GM19035 (cell line): ENCODE measurements around the gene TMEM214.

Experiments
- ATAC-seq: cut with Tn5 transposase; IDR thresholded peaks from one replicate; pipeline ENCODE4 v1.9.1; 2021; ENCODE audit not compliant: unreplicated experiment

TMEM214 gene

GRCh38 chr2:27009716-27010115, 23.0 kb upstream of the TMEM214 start:
- no peak for ATAC-seq

DNA sequence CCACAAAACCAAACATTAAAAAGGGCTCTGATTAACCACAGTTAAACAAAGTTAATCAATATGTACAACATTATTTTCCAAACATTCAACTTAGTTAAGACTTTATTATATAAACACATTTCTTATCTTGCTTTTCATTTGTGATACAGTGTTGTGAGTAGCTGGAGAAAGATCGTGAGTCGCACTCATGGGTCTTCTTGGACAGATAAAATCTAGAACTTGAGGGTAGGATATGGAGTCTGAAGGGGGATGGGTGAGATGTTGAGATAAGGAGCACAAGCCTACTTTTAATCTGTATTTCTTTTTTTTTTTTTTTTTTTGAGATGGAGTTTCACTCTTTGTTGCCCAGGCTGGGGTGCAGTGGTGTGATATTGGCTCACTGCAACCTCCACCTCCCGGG, 22.6 kb upstream of the TMEM214 start:
- no peak for ATAC-seq

DNA sequence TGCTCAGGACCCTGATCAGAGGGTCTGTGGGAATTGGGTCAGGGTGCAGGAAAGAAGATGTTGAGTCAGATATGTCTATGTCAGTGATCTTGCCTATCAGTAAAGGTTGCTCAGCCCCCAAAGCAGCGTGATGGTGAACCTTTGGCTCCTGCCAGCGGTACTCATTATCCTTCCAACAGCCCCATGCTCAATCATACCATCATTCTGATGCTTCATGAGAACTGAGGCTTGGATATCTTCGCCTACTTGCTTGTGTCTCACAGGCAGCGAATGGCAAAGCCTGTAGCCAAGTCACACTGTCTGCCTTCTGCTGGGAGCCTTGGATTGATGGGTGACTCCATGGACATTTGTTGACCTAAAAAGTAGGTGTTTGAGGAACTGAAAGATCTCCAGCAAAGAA, 19.0 kb upstream of the TMEM214 start:
- no peak for ATAC-seq

DNA sequence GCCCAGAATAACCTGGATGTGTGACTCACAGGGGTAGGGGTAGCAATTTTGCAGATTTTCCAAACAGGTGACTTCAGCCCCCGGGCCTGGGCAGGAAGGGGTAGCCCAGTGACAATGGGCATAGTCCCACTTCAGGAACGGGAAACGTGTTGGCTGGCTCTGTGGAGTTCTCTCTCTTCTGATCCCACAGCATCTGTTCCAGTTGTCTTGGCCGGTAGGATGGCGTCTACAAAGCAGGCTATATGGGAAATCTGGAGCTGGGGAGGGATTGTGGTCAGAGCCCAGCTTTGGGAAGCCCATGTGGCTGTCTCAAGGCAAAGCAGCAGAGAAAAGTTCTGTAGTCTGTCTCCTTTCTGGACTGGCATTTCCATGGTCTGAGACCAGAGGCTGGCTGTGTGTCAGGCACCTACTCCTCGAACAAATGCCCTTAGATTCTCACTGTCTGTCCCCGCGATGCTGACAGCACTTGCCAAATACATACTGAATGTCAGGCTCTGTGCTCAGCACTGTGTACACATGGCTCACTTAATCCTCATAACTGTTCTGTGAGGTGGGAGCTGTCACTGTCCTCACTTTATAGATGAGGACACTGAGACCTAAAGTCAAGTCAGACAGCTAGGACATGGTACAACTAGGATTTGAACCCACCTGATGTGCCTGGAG, 17.9 kb upstream of the TMEM214 start:
- ATAC-seq: no peak

GRCh38 chr2:27016801-27017325, 15.9 kb upstream of the TMEM214 start:
- ATAC-seq: no peak

DNA sequence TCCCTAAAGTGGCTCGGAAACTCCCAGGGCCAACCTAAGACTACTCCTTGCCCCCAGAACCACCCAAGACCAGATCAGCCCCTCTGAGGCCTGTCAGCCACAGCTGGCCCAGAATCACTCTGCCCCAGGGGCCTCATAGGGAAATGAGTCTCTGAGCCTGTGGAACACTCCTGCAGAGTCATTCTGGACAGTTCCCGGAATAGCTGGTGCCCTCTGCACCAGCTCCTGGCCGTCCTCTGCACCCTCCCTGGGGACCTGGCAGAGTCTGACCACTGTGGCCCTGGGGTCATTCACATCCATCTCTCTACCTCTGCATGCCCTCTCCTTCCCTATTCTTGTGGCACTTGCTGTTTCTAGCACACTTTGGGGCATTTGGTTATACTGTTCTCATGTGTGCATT, 14.6 kb upstream of the TMEM214 start:
- no peak for ATAC-seq

- no peak for ATAC-seq
These were observed 13.3 kb upstream of the TMEM214 start for GRCh38 chr2:27019459-27019858.

DNA sequence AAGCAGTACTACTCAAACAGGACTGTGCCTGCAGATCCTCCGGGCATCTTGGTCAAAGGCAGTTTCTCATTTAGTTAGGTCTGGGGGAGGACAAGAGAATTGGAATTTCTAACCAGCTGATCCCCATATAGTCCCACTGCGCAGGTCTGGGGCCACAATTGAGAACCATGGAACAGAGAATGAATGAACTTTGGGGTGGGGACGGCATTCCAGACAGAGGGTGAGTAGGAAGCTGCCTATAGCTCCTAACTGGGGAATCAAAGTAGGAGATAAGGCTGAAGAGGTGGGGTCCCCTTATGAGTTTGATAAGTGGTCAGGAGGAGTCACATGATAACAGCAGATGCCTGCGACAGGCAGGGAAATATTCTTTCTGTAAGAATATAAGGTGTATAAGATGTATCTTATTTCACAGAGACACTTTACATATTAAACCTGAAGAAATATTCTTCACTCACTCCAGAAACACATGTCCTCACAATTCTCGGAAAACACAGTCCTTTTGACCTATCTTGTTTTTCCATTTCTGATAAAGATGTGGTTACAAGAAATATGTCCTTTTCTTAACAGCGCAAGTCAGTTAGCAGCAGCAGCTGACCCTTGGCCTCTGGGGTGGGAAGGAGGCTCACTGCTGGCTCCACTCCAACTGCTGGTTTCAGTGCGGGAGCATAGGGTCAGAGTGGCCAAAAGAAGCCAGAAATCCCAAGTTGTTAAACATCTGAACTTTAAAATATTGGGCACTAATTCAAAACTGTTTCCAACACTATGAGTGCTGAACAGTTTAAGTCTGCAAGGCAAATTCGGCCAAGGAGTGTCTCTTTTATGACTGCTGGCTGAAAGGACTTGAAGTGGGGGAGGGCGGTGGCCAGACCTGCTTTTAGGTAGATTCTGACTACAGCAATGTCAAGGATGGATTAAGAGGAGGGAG, 12.6 kb upstream of the TMEM214 start:
- no peak for ATAC-seq

DNA sequence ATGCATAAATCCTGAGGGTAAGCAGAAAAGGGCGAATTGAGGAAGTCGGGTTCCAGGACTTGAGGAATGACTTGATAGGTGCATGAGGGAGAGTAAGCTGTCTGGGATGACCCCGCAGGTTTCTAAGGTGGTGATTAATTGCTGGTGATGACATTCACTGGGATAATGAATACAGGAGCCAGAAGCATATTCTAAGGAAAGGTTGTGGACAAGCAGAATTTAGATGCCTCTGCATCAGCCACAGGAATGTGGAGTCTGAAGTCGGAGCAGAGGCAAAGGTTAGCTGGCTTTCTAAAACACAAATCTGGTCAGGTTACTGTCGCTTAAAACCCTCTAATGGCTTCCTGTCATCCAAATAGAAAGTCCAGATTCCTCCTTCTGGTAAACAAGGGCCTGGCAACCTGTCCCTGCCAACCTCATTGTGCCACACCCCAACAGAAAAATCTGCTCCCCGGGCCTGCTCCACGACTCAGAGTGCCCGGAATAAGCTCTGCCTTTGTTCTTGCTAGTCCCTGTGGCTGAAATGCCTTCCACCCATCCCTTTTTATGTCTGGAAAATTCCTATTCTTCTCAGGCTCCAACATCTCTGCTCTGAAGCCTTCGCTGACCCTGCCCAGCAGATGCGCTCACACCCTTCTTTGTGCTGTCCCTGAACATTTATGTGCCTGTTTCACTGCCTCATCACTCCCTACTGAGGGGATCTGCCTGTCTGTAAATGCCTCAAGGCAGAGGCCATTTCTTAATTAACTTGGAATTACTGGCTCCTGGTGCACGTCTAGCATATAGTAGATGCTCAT, 11.3 kb upstream of the TMEM214 start:
- ATAC-seq: no peak

DNA sequence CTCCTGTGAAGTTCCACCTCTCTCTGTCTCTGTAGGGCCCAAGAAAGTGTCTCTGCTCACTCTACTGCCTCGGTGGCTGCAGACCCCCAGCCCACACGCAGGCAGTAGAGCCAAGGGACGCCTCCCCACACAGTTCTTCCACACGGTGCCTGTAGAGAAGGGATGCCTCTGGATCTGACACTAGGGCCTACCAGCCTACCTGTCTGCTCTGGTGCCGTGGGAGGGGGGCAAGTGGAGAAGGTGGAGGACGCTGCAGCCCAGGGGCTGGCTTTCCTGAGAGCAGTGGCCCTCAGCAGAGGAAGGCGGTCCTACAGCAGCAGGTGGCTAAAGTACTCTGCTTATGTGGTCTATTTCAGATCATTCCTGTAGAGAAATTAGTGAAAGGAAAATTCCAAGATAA, 9.0 kb upstream of the TMEM214 start:
- no peak for ATAC-seq

- ATAC-seq: no peak
These were observed 8.6 kb upstream of the TMEM214 start for GRCh38 chr2:27024188-27024587.

GRCh38 chr2:27024812-27025211, 8.0 kb upstream of the TMEM214 start:
- ATAC-seq: no peak

DNA sequence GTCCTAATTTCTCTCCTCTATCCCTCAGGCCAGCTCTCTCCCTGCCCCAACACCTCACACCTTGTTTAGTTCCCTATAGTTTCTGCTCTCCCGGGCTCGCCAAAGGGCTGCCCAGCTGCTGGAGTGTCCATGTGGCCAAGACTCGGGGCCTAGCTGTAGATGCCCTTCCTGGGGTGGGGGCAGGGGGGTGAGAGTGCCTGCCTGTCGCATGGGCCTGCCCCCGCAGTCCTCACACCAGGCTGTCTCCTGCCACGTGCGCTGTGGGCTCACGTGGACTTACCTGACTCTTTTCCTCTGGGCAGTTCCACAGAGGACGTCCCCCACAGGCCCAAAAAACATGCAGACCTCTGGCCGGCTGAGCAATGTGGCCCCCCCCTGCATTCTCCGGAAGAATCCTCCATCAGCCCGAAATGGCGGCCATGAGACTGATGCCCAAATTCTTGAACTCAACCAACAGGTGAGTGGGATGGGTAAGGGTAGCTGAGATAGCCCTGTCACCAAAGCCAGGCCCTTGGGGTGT, 7.4 kb upstream of the TMEM214 start:
- ATAC-seq: no peak

DNA sequence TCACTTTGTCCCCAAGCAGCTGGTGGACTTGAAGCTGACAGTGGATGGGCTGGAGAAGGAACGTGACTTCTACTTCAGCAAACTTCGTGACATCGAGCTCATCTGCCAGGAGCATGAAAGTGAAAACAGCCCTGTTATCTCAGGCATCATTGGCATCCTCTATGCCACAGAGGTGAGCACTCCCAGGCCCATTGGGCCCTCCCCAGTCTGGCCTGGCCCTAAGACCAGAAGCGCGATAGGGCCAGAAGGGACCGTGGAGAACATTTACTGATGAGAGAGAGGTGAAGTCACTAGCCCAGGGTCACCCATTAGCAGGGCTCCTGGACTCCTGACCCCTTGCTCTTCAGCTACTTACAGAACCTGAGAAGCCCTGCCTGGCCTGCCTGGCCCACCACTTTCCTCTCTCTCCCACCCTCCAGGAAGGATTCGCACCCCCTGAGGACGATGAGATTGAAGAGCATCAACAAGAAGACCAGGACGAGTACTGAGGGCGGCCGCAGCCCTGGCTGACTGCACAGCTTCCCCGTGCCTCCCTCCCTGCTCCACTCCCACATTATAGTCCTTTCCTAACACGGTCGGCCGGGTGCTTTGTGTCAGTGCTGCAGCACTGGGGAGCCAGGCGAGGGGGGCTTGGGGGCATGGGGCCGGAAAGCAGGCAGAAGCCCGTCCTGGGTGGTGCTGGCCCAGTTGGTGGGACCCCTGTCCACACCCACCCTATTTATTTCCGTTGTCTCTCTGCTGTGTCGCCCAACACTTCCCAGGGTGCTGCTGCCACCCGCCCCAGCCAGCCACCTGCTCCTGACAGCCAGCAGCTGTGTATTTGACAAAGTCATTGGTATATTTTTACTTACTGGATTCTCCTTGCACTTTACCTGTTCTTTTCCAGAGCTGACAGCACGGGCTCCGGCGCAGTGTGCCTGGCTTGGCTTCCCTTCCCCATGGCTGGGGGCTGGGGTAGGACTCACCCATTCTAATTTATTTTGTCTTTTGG, 6.6 kb upstream of the TMEM214 start:
- no peak for ATAC-seq

DNA sequence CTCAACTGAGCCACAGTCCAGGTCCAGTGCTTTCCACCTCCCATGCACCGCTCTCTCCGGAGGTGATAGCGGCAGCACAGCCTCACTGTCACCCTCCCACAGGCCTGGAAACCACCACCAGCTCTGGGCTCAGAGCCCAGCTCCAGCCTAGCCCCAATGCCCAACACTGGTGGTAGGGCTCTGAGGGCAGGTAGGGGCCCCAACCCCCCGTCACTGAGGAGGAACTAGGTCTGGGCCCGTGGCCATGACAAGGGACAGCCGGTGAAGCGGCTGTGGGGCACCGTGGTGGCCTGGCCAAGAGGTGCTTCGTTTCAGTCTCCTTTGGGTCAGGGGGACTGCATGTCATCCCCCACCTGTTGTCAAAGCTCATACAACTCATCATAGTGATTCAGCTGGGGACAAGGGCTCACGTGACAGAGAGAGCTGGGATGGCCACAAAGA, 5.5 kb upstream of the TMEM214 start:
- ATAC-seq: no peak

DNA sequence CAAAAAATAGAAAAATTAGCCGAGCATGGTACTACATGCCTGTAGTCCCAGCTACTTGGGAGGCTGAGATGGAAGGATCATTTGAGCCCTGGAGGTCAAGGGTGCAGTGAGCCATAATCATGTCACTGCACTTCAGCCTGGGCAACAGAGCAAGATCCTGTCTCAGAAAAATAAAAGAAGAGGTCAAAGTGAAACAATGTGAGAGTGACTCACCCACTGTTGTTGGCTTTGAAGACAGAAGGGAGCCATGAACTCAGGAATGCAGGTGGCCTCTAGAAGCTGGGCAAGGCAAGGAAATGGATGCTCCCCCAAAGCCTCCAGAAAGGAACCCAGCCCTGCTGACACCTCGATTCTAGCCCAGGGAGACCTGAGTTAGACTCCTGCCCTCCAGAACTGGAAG, 3.7 kb upstream of the TMEM214 start:
- ATAC-seq: no peak

- peak; percentile 3 for ATAC-seq
These were observed 588 bp downstream of the TMEM214 start for GRCh38 chr2:27033253-27033852.

DNA sequence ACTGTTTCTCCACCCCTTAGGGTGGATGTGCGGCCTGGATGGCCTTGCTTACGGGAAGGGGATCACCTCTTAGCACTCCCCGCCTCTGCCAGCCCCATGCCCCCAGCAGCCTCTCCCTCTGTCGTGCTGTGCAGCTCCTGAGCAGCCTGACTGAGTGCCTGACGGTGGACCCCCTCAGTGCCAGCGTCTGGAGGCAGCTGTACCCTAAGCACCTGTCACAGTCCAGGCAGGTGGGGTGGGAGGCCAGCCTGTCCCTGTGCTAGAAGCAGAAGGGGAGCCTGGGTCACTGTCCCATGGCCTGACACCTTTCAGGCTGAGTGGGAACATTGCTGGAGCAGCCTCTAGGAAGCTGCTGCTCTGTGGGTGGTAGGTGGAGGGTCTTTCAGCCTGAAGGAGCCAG, 5.2 kb downstream of the TMEM214 start:
- no peak for ATAC-seq

DNA sequence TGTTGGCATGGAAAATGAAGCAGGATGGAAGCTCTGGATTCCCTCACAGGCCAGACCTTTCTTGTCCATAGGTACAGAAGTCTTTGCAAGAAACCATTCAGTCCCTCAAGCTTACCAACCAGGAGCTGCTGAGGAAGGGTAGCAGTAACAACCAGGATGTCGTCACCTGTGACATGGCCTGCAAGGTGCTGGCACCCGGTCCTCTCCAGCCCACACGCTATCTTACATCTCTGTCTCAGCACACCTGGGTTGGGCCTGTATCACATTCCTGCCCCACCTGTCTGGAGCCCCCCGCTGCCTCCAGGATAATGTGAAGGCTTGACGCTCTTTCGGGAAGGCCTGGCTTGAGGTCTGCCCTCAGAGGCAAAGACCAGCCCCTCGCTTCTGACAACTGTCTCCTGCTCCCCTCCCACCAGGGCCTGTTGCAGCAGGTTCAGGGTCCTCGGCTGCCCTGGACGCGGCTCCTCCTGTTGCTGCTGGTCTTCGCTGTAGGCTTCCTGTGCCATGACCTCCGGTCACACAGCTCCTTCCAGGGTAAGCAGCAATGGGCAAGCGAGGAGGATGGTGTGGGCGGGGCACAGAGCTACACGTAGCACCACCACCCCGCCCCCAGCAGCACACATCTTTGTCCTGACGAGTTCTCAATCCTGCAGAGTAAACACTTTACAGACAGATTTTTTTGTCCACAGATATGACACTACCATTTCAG, 6.0 kb downstream of the TMEM214 start:
- ATAC-seq: no peak
